ENCODE results near the gene TMC7. TPM values are rescaled to one million over a fixed set of nuclear protein-coding genes. Genes with fewer than 3 reads are reported as not detected.
"Not testable (repeated sequence)": the region's sequence is repeated elsewhere in the genome, so short reads cannot be mapped to it uniquely, and the experiment has no call there.

TMC7 gene
- total and polyA plus RNA-seq, 2 donors (not counting 3 experiments of a cell fraction or from before 2014, with no cell fraction given), result 5.7 to 7.0 TPM

GRCh38 chr16:18985256-18985655 is 1.5 kb downstream of the TMC7 start:
- H3K4me2 ChIP-seq (ENCODE audit: insufficient read depth, low read length); H3K9me3 ChIP-seq (replicated peaks; ENCODE audit: control insufficient read depth, insufficient read depth, low read length); H3K27me3 ChIP-seq (ENCODE audit: control insufficient read depth in 2 of 2, insufficient read depth in 2 of 2, low read length in 2 of 2); FAIRE-seq; H3K36me3 ChIP-seq (ENCODE audit: control insufficient read depth in 2 of 2, extremely low read depth in 1 of 2, insufficient read depth in 2 of 2, low read length in 2 of 2); H3K9ac ChIP-seq (replicated peaks; ENCODE audit: extremely low read depth, insufficient read depth, low read length); H4K20me1 ChIP-seq (replicated peaks; ENCODE audit: control insufficient read depth, extremely low read depth, insufficient read depth, low read length); H2AFZ ChIP-seq (ENCODE audit: low read depth, low read length); H3K9me1 ChIP-seq (replicated peaks; ENCODE audit: control insufficient read depth, extremely low read depth, insufficient read depth, low read length); H3K27ac ChIP-seq (ENCODE audit: insufficient read depth, low read depth, low read length); H3K4me3 ChIP-seq (replicated peaks in 1 of 3; ENCODE audit: insufficient read depth in 1 of 3, low read depth in 1 of 3, low read length in 3 of 3); POLR2A ChIA-PET; dilution Hi-C loops (cut with MboI; ENCODE audit: extremely low pct_ligation_motif_present, low sequenced_read_pairs); BruUV-seq (replicated peaks); H3K79me2 ChIP-seq (ENCODE audit: control insufficient read depth, insufficient read depth, low read length); DNase-seq (ENCODE audit: low read depth, low spot score): not testable (repeated sequence)
- CTCF ChIA-PET, result interaction anchor here (1.0 to 3.7 kb wide), 2 partner anchors 23 to 85 kb away, joined by 4 to 132 read pairs; partner anchors contain the start of gene COQ7
- peaks cover 12% of the 10 kb centered on the region for H3K4me1 ChIP-seq (ENCODE audit: control insufficient read depth, extremely low read depth, insufficient read depth, low read length)
- intact Hi-C loops (cut with micrococcal nuclease), result loop anchor here (10.0 kb wide), 1 partner anchor 540 kb away; the partner anchor contains the start of genes CCP110 and GDE1

- CTCF ChIA-PET; BruUV-seq (replicated peaks); dilution Hi-C loops (cut with MboI; ENCODE audit: extremely low pct_ligation_motif_present, low sequenced_read_pairs): not testable (repeated sequence)
Measured at GRCh38 chr16:18991731-18992130, 8.0 kb downstream of the TMC7 start.

GRCh38 chr16:18993531-18993930 is 9.8 kb downstream of the TMC7 start:
- H3K9me3 ChIP-seq (replicated peaks; ENCODE audit: control insufficient read depth, insufficient read depth, low read length); H3K9me1 ChIP-seq (replicated peaks; ENCODE audit: control insufficient read depth, extremely low read depth, insufficient read depth, low read length); DNase-seq (ENCODE audit: low read depth, low spot score); H3K4me1 ChIP-seq (ENCODE audit: control insufficient read depth, extremely low read depth, insufficient read depth, low read length); H3K27ac ChIP-seq (ENCODE audit: insufficient read depth, low read depth, low read length); BruUV-seq (replicated peaks); H4K20me1 ChIP-seq (replicated peaks; ENCODE audit: control insufficient read depth, extremely low read depth, insufficient read depth, low read length); dilution Hi-C loops (cut with MboI; ENCODE audit: extremely low pct_ligation_motif_present, low sequenced_read_pairs); H2AFZ ChIP-seq (ENCODE audit: low read depth, low read length); H3K9ac ChIP-seq (replicated peaks; ENCODE audit: extremely low read depth, insufficient read depth, low read length); H3K36me3 ChIP-seq (ENCODE audit: control insufficient read depth in 2 of 2, extremely low read depth in 1 of 2, insufficient read depth in 2 of 2, low read length in 2 of 2); POLR2A ChIA-PET; FAIRE-seq; H3K27me3 ChIP-seq (ENCODE audit: control insufficient read depth in 2 of 2, insufficient read depth in 2 of 2, low read length in 2 of 2); H3K4me3 ChIP-seq (replicated peaks in 1 of 3; ENCODE audit: insufficient read depth in 1 of 3, low read depth in 1 of 3, low read length in 3 of 3); H3K4me2 ChIP-seq (ENCODE audit: insufficient read depth, low read length); H3K79me2 ChIP-seq (ENCODE audit: control insufficient read depth, insufficient read depth, low read length); intact Hi-C loops (cut with micrococcal nuclease): not testable (repeated sequence)
- CTCF ChIA-PET, result interaction anchor here (2.6 kb wide), 1 partner anchor 10 kb away, joined by 5 read pairs; the partner anchor contains the start of gene TMC7

More at GRCh38 chr16:18991731-18992130, 8.0 kb downstream of the TMC7 start:
- H3K4me2 ChIP-seq (ENCODE audit: insufficient read depth, low read length); H3K9me1 ChIP-seq (replicated peaks; ENCODE audit: control insufficient read depth, extremely low read depth, insufficient read depth, low read length); DNase-seq (ENCODE audit: low read depth, low spot score); H3K4me1 ChIP-seq (ENCODE audit: control insufficient read depth, extremely low read depth, insufficient read depth, low read length); H3K36me3 ChIP-seq (ENCODE audit: control insufficient read depth in 2 of 2, extremely low read depth in 1 of 2, insufficient read depth in 2 of 2, low read length in 2 of 2); H2AFZ ChIP-seq (ENCODE audit: low read depth, low read length); H4K20me1 ChIP-seq (replicated peaks; ENCODE audit: control insufficient read depth, extremely low read depth, insufficient read depth, low read length); H3K27ac ChIP-seq (ENCODE audit: insufficient read depth, low read depth, low read length); H3K79me2 ChIP-seq (ENCODE audit: control insufficient read depth, insufficient read depth, low read length); intact Hi-C loops (cut with micrococcal nuclease); POLR2A ChIA-PET; H3K9ac ChIP-seq (replicated peaks; ENCODE audit: extremely low read depth, insufficient read depth, low read length); FAIRE-seq; H3K9me3 ChIP-seq (replicated peaks; ENCODE audit: control insufficient read depth, insufficient read depth, low read length); H3K4me3 ChIP-seq (replicated peaks in 1 of 3; ENCODE audit: insufficient read depth in 1 of 3, low read depth in 1 of 3, low read length in 3 of 3); H3K27me3 ChIP-seq (ENCODE audit: control insufficient read depth in 2 of 2, insufficient read depth in 2 of 2, low read length in 2 of 2): not testable (repeated sequence)

- DNase-seq (ENCODE audit: low read depth, low spot score); H3K4me1 ChIP-seq (ENCODE audit: control insufficient read depth, extremely low read depth, insufficient read depth, low read length); H3K4me2 ChIP-seq (ENCODE audit: insufficient read depth, low read length); FAIRE-seq; H3K9me1 ChIP-seq (replicated peaks; ENCODE audit: control insufficient read depth, extremely low read depth, insufficient read depth, low read length); POLR2A ChIA-PET; BruUV-seq (replicated peaks); H3K36me3 ChIP-seq (ENCODE audit: control insufficient read depth in 2 of 2, extremely low read depth in 1 of 2, insufficient read depth in 2 of 2, low read length in 2 of 2); H3K4me3 ChIP-seq (replicated peaks in 1 of 3; ENCODE audit: insufficient read depth in 1 of 3, low read depth in 1 of 3, low read length in 3 of 3); H3K9me3 ChIP-seq (replicated peaks; ENCODE audit: control insufficient read depth, insufficient read depth, low read length); H4K20me1 ChIP-seq (replicated peaks; ENCODE audit: control insufficient read depth, extremely low read depth, insufficient read depth, low read length); H3K27ac ChIP-seq (ENCODE audit: insufficient read depth, low read depth, low read length); intact Hi-C loops (cut with micrococcal nuclease); H2AFZ ChIP-seq (ENCODE audit: low read depth, low read length); dilution Hi-C loops (cut with MboI; ENCODE audit: extremely low pct_ligation_motif_present, low sequenced_read_pairs); H3K27me3 ChIP-seq (ENCODE audit: control insufficient read depth in 2 of 2, insufficient read depth in 2 of 2, low read length in 2 of 2); H3K79me2 ChIP-seq (ENCODE audit: control insufficient read depth, insufficient read depth, low read length); H3K9ac ChIP-seq (replicated peaks; ENCODE audit: extremely low read depth, insufficient read depth, low read length): not testable (repeated sequence)
- CTCF ChIA-PET, result interaction anchor here (2.6 kb wide), 1 partner anchor 11 kb away, joined by 5 read pairs; the partner anchor contains the start of gene TMC7
Measured at GRCh38 chr16:18994181-18994580, 10.4 kb downstream of the TMC7 start.
